ENCODE data around the gene SLC1A1. TPM values are rescaled to one million over a fixed set of nuclear protein-coding genes. Genes with fewer than 3 reads are reported as not detected.

Gene SLC1A1
- total RNA-seq, 1 donor from 2014 or later, result 6.8 TPM

DNA sequence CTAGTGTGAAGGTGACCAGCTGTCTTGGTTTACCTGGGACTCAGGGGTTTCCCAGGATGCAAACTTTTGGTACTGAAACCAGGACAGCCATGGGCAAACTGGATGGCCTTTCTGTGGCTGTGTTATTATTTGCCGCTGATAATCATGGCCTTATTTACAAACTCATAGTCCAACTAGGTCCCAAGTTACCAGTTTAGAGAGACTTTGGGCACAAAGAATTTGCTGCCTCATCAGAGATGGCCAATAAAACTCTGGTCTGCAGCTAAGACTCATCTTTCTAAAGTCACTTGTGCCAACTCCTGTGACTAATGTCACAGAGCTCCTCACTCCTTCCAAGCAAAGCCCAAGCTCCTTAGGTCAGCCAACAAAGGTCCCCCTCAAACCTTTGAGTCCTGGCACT is 124.4 kb downstream of the SLC1A1 start:
- TF ChIP-seq, protein P1, sequence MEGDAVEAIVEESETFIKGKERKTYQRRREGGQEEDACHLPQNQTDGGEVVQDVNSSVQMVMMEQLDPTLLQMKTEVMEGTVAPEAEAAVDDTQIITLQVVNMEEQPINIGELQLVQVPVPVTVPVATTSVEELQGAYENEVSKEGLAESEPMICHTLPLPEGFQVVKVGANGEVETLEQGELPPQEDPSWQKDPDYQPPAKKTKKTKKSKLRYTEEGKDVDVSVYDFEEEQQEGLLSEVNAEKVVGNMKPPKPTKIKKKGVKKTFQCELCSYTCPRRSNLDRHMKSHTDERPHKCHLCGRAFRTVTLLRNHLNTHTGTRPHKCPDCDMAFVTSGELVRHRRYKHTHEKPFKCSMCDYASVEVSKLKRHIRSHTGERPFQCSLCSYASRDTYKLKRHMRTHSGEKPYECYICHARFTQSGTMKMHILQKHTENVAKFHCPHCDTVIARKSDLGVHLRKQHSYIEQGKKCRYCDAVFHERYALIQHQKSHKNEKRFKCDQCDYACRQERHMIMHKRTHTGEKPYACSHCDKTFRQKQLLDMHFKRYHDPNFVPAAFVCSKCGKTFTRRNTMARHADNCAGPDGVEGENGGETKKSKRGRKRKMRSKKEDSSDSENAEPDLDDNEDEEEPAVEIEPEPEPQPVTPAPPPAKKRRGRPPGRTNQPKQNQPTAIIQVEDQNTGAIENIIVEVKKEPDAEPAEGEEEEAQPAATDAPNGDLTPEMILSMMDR (IDR thresholded peaks at IDR 0.05), result no peak
- Mint-ChIP-seq H3K27me3 (ENCODE audit: unreplicated experiment) (peaks cover 8% of the 10 kb centered on the region), H3K9me3 (ENCODE audit: unreplicated experiment) (no peaks in the 10 kb centered on the region), H3K4me1 (ENCODE audit: unreplicated experiment) (peaks cover 4% of the 10 kb centered on the region), H3K36me3 (ENCODE audit: unreplicated experiment) (no peaks in the 10 kb centered on the region), H3K27ac (ENCODE audit: unreplicated experiment) (no peak overlapping the region), H3K4me3 (ENCODE audit: unreplicated experiment) (no peak overlapping the region)
- DNase-seq (ENCODE audit: extremely low spot score, unreplicated experiment), result no peak

DNA sequence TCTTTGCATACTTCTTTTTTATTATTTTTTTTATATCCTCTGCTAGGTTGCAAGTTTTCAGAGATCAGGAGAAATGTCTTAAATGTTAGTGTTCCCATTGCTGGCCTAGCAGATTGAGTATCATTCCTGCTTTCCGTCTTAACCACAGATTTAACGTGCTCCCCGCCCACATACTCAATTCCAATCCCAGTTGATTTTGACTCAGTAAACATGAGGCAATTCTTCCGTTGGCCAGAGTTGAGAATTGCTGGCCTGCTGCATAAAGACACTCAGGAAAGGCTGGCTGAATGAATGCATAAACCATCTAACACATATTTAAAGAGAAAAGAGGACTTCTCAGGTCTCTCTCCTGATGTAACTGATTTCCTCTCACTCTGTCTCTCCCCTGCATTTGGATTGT is 125.0 kb downstream of the SLC1A1 start:
- Mint-ChIP-seq H3K27me3 (ENCODE audit: unreplicated experiment) (peaks cover 8% of the 10 kb centered on the region), H3K4me1 (ENCODE audit: unreplicated experiment) (peaks cover 4% of the 10 kb centered on the region), H3K9me3 (ENCODE audit: unreplicated experiment) (no peaks in the 10 kb centered on the region), H3K27ac (ENCODE audit: unreplicated experiment) (no peak overlapping the region), H3K4me3 (ENCODE audit: unreplicated experiment) (no peak overlapping the region), H3K36me3 (ENCODE audit: unreplicated experiment) (no peaks in the 10 kb centered on the region)
- no peak for DNase-seq (ENCODE audit: extremely low spot score, unreplicated experiment)
- TF ChIP-seq, protein P1 (IDR thresholded peaks at IDR 0.05), result no peak

DNA sequence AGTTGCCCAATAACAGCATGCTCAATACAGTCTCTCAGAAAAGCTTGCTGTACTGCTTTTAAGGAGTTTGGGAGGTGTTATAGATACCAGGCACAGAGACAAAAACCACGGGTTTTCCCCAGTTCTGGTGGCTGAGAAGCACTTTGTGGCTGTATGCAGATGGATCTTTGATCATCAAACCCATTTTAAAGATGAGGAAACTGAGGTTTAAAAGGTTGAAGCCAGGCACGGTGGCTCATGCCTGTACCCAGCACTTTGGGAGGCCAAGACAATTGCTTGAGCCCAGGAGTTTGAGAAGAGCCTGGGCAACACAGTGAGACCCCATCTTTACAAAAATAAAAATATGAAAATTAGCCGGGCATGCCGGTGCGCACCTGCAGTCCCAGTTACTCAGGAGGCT is 125.5 kb downstream of the SLC1A1 start:
- Mint-ChIP-seq H3K4me1 (ENCODE audit: unreplicated experiment) (peaks cover 4% of the 10 kb centered on the region), H3K4me3 (ENCODE audit: unreplicated experiment) (no peak overlapping the region)
- DNase-seq (ENCODE audit: extremely low spot score, unreplicated experiment), result no peak

DNA sequence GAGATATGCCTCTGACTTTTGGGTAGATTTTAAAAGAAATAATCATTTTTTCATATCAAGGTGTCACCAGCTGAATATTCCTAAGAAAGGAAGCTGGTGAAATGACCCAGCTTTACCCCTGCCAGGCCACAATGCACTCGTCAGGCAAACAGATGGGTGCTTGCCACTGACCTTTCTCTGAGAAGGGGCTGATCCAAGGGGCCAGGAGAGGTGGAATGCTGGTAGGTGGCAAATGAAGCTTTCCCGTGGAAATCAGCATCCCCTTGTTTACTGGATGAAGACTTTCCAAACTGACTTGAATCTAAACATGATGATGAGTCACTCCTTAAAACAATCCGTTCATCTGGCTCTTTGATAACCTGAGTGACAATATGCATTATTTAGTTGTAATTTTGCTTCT is 127.5 kb downstream of the SLC1A1 start:
- peaks cover 3% of the 10 kb centered on the region for H3K27me3 Mint-ChIP-seq (ENCODE audit: unreplicated experiment)
- no peak for DNase-seq (ENCODE audit: extremely low spot score, unreplicated experiment)
- H3K4me3 Mint-ChIP-seq (ENCODE audit: unreplicated experiment), result no peak overlapping the region
- H3K27ac Mint-ChIP-seq (ENCODE audit: unreplicated experiment), result no peak overlapping the region
- H3K9me3 Mint-ChIP-seq (ENCODE audit: unreplicated experiment), result no peaks in the 10 kb centered on the region
- TF ChIP-seq, protein P1 (IDR thresholded peaks at IDR 0.05), result no peak
- peaks cover 7% of the 10 kb centered on the region for H3K4me1 Mint-ChIP-seq (ENCODE audit: unreplicated experiment)
- no peaks in the 10 kb centered on the region for H3K36me3 Mint-ChIP-seq (ENCODE audit: unreplicated experiment)

More for the DNA sequence above, 125.5 kb downstream of the SLC1A1 start:
- TF ChIP-seq, protein P1 (IDR thresholded peaks at IDR 0.05), result no peak
- no peaks in the 10 kb centered on the region for H3K36me3 Mint-ChIP-seq (ENCODE audit: unreplicated experiment)
- peaks cover 8% of the 10 kb centered on the region for H3K27me3 Mint-ChIP-seq (ENCODE audit: unreplicated experiment)
- no peak overlapping the region for H3K27ac Mint-ChIP-seq (ENCODE audit: unreplicated experiment)
- H3K9me3 Mint-ChIP-seq (ENCODE audit: unreplicated experiment), result no peaks in the 10 kb centered on the region

DNA sequence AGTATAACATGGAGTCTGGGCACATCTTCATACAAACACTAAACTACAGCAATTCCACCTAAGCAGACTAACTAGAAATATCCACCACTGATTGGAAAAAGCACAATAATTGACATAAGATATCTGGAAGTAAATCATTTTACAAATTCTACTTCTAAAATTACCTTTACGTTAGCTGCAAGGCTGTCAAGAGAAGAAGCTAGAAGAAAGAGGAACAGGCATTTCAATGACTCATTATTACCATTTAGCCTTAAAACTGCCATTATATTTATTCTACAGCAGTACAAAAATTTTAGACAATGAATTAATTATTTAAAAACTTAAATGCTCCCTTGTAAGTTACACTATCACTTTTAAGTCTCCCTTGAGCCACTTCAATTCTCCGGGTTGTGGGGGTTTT is 128.4 kb downstream of the SLC1A1 start:
- Mint-ChIP-seq H3K9me3 (ENCODE audit: unreplicated experiment) (no peaks in the 10 kb centered on the region), H3K4me1 (ENCODE audit: unreplicated experiment) (peaks cover 7% of the 10 kb centered on the region), H3K4me3 (ENCODE audit: unreplicated experiment) (no peak overlapping the region), H3K27ac (ENCODE audit: unreplicated experiment) (no peak overlapping the region), H3K36me3 (ENCODE audit: unreplicated experiment) (no peaks in the 10 kb centered on the region), H3K27me3 (ENCODE audit: unreplicated experiment) (peaks cover 3% of the 10 kb centered on the region)
- no peak for DNase-seq (ENCODE audit: extremely low spot score, unreplicated experiment)
- TF ChIP-seq, protein P1 (IDR thresholded peaks at IDR 0.05), result no peak

All from osteocyte (in vitro differentiated cells).